ENCODE measurements around the gene GNB3. TPM values are rescaled to one million over a fixed set of nuclear protein-coding genes. Genes with fewer than 3 reads are reported as not detected.

The GNB3 gene
- total RNA-seq, 3 donors from 2014 or later = 0.13 to 0.90 (median 0.38) TPM

- Mint-ChIP-seq H3K4me1 (ENCODE audit: low read depth) (no peaks in the 10 kb centered on the region), H3K4me3 (no peak overlapping the region), H3K9me3 (no peaks in the 10 kb centered on the region), H3K27me3 (ENCODE audit: low read depth) (no peaks in the 10 kb centered on the region), H3K36me3 (ENCODE audit: insufficient read depth) (no peaks in the 10 kb centered on the region)
- DNase-seq (no peak), ATAC-seq (no peak)
Observed at GRCh38 chr12:6839482-6840201, 1.1 kb upstream of the GNB3 start.

- no peaks in the 10 kb centered on the region for H3K4me1 Mint-ChIP-seq (ENCODE audit: low read depth)
- H3K9me3 Mint-ChIP-seq = no peaks in the 10 kb centered on the region
- DNase-seq = no peak
- H3K4me3 Mint-ChIP-seq = no peak overlapping the region
- no peaks in the 10 kb centered on the region for H3K27me3 Mint-ChIP-seq (ENCODE audit: low read depth)
- no peaks in the 10 kb centered on the region for H3K36me3 Mint-ChIP-seq (ENCODE audit: insufficient read depth)
- ATAC-seq = no peak
Observed at GRCh38 chr12:6840330-6840729, 395 bp upstream of the GNB3 start.

GRCh38 chr12:6842075-6842474, 1.4 kb downstream of the GNB3 start:
- Mint-ChIP-seq H3K4me3 (no peak overlapping the region), H3K36me3 (ENCODE audit: insufficient read depth) (peaks cover 3% of the 10 kb centered on the region), H3K9me3 (no peaks in the 10 kb centered on the region), H3K4me1 (ENCODE audit: low read depth) (no peaks in the 10 kb centered on the region), H3K27me3 (ENCODE audit: low read depth) (no peaks in the 10 kb centered on the region)
- DNase-seq (no peak), ATAC-seq (no peak)

GRCh38 chr12:6843118-6843902, 2.6 kb downstream of the GNB3 start:
- no peaks in the 10 kb centered on the region for H3K4me1 Mint-ChIP-seq (ENCODE audit: low read depth)
- no peak overlapping the region for H3K4me3 Mint-ChIP-seq
- H3K9me3 Mint-ChIP-seq = no peaks in the 10 kb centered on the region

GRCh38 chr12:6845395-6845794, 4.7 kb downstream of the GNB3 start:
- Mint-ChIP-seq H3K4me3 (no peak overlapping the region), H3K27me3 (ENCODE audit: low read depth) (no peaks in the 10 kb centered on the region), H3K4me1 (ENCODE audit: low read depth) (peaks cover 4% of the 10 kb centered on the region), H3K36me3 (ENCODE audit: insufficient read depth) (peaks cover 3% of the 10 kb centered on the region), H3K9me3 (no peaks in the 10 kb centered on the region)
- ATAC-seq = no peak
- no peak for DNase-seq

More at GRCh38 chr12:6843118-6843902, 2.6 kb downstream of the GNB3 start:
- Mint-ChIP-seq H3K27me3 (ENCODE audit: low read depth) (no peaks in the 10 kb centered on the region), H3K36me3 (ENCODE audit: insufficient read depth) (peaks cover 3% of the 10 kb centered on the region)
- ATAC-seq (no peak), DNase-seq (no peak)

GRCh38 chr12:6846316-6846869, 5.7 kb downstream of the GNB3 start:
- no peaks in the 10 kb centered on the region for H3K27me3 Mint-ChIP-seq (ENCODE audit: low read depth)
- peaks cover 8% of the 10 kb centered on the region for H3K4me1 Mint-ChIP-seq (ENCODE audit: low read depth)
- ATAC-seq (no peak), DNase-seq (no peak)
- peaks cover 3% of the 10 kb centered on the region for H3K36me3 Mint-ChIP-seq (ENCODE audit: insufficient read depth)
- no peaks in the 10 kb centered on the region for H3K9me3 Mint-ChIP-seq
- no peak overlapping the region for H3K4me3 Mint-ChIP-seq

GRCh38 chr12:6847676-6848075, 7.0 kb downstream of the GNB3 start:
- H3K4me1 Mint-ChIP-seq (ENCODE audit: low read depth) = peaks cover 8% of the 10 kb centered on the region
- no peak overlapping the region for H3K4me3 Mint-ChIP-seq
- H3K9me3 Mint-ChIP-seq = no peaks in the 10 kb centered on the region
- no peak for ATAC-seq
- DNase-seq = no peak
- peaks cover 3% of the 10 kb centered on the region for H3K36me3 Mint-ChIP-seq (ENCODE audit: insufficient read depth)
- no peaks in the 10 kb centered on the region for H3K27me3 Mint-ChIP-seq (ENCODE audit: low read depth)

GRCh38 chr12:6849427-6849826, 8.7 kb downstream of the GNB3 start:
- H3K4me1 Mint-ChIP-seq (ENCODE audit: low read depth) = peaks cover 21% of the 10 kb centered on the region
- no peak for ATAC-seq
- H3K9me3 Mint-ChIP-seq = no peaks in the 10 kb centered on the region
- no peaks in the 10 kb centered on the region for H3K27me3 Mint-ChIP-seq (ENCODE audit: low read depth)
- peaks cover 5% of the 10 kb centered on the region for H3K36me3 Mint-ChIP-seq (ENCODE audit: insufficient read depth)
- no peak overlapping the region for H3K4me3 Mint-ChIP-seq
- no peak for DNase-seq

- Mint-ChIP-seq H3K27me3 (ENCODE audit: low read depth) (no peaks in the 10 kb centered on the region), H3K36me3 (ENCODE audit: insufficient read depth) (peaks cover 5% of the 10 kb centered on the region), H3K4me1 (ENCODE audit: low read depth) (peaks cover 25% of the 10 kb centered on the region), H3K4me3 (no peak overlapping the region), H3K9me3 (no peaks in the 10 kb centered on the region)
- ATAC-seq = no peak
- DNase-seq = no peak
Observed at GRCh38 chr12:6849976-6850560, 9.3 kb downstream of the GNB3 start.

- H3K4me1 Mint-ChIP-seq (ENCODE audit: low read depth) = peaks cover 25% of the 10 kb centered on the region
- no peaks in the 10 kb centered on the region for H3K9me3 Mint-ChIP-seq
- DNase-seq = no peak
- H3K27me3 Mint-ChIP-seq (ENCODE audit: low read depth) = no peaks in the 10 kb centered on the region
- ATAC-seq = no peak
- peaks cover 9% of the 10 kb centered on the region for H3K36me3 Mint-ChIP-seq (ENCODE audit: insufficient read depth)
- H3K4me3 Mint-ChIP-seq = peak overlapping the region; percentile 94
Observed at GRCh38 chr12:6850796-6851152, 10.0 kb downstream of the GNB3 start.

GRCh38 chr12:6851153-6851920, 10.6 kb downstream of the GNB3 start, which contains the start of gene CDCA3:
Gene CDCA3, minus strand, starts transcription at chr12:6851286. Its CDS starts 334 bp downstream, at chr12:6850952.
- ATAC-seq (peak; percentile 58), DNase-seq (peak; percentile 86)
- Mint-ChIP-seq H3K27me3 (ENCODE audit: low read depth) (no peaks in the 10 kb centered on the region), H3K9me3 (no peaks in the 10 kb centered on the region), H3K4me3 (peak within 1 kb of the TSS; percentile 94), H3K4me1 (ENCODE audit: low read depth) (peaks cover 25% of the 10 kb centered on the region), H3K36me3 (ENCODE audit: insufficient read depth) (peaks cover 11% of the 10 kb centered on the region)

- Mint-ChIP-seq H3K4me1 (ENCODE audit: low read depth) (peaks cover 25% of the 10 kb centered on the region), H3K27me3 (ENCODE audit: low read depth) (no peaks in the 10 kb centered on the region), H3K36me3 (ENCODE audit: insufficient read depth) (peaks cover 12% of the 10 kb centered on the region), H3K9me3 (no peaks in the 10 kb centered on the region), H3K4me3 (peak within 1 kb of the TSS; percentile 94)
- DNase-seq (peak; percentile 95), ATAC-seq (peak; percentile 78 to 80)
Observed at GRCh38 chr12:6851921-6852650, 11.4 kb downstream of the GNB3 start, which contains the start of gene USP5. Gene USP5, plus strand, starts transcription at chr12:6852150. Its CDS starts 30 bp downstream, at chr12:6852180.

GRCh38 chr12:6852651-6853354, 12.1 kb downstream of the GNB3 start:
- DNase-seq = peak; percentile 41
- H3K36me3 Mint-ChIP-seq (ENCODE audit: insufficient read depth) = peaks cover 17% of the 10 kb centered on the region
- no peaks in the 10 kb centered on the region for H3K27me3 Mint-ChIP-seq (ENCODE audit: low read depth)
- peaks cover 25% of the 10 kb centered on the region for H3K4me1 Mint-ChIP-seq (ENCODE audit: low read depth)
- H3K4me3 Mint-ChIP-seq = peak overlapping the region; percentile 94
- H3K9me3 Mint-ChIP-seq = no peaks in the 10 kb centered on the region
- peak; percentile 19 to 21 for ATAC-seq

All from activated T-cell treated with anti-CD3 and anti-CD28 coated beads, Interleukin-2, amount 50 U/mL, for 4 hours (primary cell).